ENCODE data around the gene BBS9.

BBS9 gene

GRCh38 chr7:33554046-33554445 is 424.7 kb downstream of the BBS9 start:
- no peak for DNase-seq (ENCODE audit: low read depth in 2 of 2)

DNA sequence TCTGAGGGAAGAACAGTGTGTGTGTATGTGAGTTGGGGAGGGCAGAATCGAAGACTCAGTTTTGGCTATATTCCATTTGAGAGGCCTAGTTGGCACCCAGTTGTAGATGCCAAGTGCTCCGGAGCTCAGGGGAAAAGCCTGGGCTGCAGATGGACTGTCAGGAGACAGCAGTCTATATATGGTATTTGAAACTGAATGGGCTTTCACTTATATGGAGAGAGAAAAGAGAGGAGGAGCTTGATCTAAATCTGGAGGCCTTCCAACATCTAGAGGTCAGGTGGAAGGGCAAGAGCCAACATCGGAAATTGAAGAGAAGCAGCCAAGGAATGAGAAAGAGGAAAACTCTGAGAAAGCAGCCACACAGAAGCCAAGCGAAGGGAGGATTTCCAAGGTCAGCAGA is 425.2 kb downstream of the BBS9 start:
- no peak for DNase-seq (ENCODE audit: low read depth in 2 of 2)

- no peak for DNase-seq (ENCODE audit: low read depth in 2 of 2)
Observed at GRCh38 chr7:33556472-33556871, 427.1 kb downstream of the BBS9 start.

DNA sequence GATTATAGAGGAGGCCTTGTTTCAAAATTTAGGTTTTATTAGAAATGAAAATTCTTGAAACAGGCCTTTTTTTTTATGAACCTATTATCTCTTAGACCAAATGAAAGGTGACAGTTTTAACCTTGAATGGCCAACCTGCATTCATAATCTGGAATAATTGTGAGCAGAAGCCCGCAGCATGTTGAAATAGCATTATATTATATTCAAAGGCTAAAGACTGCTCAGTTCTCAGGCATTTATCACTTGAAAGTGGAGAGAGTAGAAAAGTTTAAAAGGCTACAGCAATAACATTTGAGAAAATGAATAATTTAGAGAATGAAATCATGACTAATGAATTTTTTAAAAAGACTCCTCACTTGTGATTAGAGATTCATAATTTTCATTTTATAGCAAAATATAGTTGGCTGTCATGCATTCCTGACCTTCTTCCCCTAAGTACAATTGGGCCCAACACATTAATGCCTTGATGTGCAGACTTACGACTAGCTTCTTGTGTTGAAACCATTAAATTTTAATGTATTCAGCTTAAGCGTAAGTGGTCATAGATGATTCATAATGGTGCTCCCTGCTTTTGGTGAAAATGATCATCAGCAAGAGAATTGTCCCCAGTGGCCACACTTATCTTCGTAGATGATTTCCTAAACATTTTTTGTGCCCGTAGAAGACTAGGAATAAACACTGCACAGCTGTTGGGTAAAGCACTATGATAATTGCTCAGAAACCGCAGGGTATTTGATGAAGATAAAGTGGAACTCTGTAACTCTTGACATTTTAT is 429.4 kb downstream of the BBS9 start:
- no peak for DNase-seq (ENCODE audit: low read depth in 2 of 2)

- no peak for DNase-seq (ENCODE audit: low read depth in 2 of 2)
Observed at GRCh38 chr7:33559324-33559710, 430.0 kb downstream of the BBS9 start.

GRCh38 chr7:33562996-33563395 is 433.6 kb downstream of the BBS9 start:
- no peak for DNase-seq (ENCODE audit: low read depth in 2 of 2)

DNA sequence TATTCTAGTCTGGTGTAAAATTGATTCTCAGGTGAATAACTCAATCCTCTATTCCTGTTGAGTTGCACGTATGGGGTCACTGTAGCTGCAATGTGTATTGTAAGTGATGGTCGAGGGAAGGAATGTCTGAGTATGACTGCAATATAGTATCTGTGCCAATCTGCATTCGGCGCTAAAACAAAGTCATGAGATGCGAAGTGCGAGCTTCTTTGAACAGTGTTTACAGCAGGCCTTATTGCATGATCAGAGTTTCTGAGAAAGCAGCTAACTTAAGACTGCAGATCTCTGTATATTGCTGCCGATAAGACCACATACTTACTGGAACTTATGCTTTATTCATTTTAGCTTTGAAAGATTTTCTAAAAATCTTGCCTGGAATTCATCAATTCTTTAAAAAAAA is 434.3 kb downstream of the BBS9 start:
- no peak for DNase-seq (ENCODE audit: low read depth in 2 of 2)

DNA sequence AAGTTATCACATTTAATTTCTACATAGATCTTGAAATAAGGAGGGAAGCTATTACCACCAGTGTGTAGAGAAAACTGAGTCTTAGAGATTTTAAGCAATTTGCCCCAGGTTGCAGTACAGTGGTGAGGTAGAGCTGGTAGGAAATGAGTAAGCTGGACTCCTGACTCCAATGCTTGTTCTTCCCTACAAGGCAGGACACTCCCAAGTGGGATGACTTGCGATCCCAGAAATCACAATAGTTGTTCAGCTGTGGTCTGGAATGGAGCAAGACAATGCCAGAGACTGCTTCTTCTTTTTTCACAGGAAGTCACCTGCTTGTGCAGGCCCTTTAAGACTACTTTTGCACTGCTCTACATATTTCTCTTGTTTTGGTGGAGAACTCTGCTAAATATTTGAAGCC is 448.8 kb downstream of the BBS9 start:
- no peak for DNase-seq (ENCODE audit: low read depth in 2 of 2)

DNA sequence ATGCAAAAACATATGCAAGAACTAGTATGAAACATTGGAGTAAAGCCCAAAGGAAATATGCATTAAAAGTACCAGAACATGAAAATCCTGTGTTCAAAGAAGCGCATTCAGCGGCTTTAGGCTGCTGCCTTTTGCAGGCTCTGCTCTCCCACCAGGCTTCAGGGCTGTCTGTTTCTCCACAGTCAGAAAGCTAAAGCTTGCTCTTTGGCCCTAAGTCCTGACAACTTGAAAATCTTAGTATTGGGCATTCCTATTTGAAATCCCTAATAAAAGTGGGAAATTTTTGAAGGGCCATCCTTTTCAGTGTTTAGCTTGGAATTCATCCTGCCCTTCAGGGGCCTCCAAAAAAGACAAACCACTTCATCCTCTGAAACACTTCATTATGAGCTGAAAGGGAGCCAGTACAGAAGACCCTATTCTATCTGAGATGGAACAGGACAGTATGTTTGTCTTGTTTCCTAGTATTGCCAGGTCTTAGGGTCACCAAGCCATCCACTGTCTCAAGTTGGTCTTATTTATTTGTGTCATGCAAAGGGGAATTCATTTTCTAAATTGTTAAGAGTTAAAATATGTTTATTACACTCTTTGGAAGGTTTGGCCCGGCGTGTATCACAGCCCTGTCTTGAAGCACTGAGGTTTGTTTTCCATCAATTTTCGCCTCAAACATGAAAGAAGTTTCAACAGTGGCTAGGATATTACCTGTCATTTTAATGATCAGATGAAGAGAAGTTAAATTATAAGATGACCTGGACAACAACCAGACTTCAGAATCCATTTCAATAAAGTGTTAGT is 449.7 kb downstream of the BBS9 start:
- DNase-seq (ENCODE audit: low read depth in 2 of 2) = no peak

DNA sequence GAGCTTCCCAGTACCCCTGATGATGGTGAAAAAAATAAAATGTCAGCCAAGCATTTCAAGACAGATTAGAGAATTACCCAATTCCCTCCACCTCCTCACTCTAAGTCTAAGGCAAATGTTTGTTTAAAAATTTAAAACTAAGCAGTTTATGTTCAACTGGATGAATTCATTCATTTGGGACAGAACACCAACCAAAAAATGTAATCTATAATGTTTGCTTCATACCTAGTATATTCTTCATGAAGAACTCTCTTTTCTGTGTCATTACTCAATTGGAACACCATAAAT is 450.3 kb downstream of the BBS9 start:
- no peak for DNase-seq (ENCODE audit: low read depth in 2 of 2)

DNA sequence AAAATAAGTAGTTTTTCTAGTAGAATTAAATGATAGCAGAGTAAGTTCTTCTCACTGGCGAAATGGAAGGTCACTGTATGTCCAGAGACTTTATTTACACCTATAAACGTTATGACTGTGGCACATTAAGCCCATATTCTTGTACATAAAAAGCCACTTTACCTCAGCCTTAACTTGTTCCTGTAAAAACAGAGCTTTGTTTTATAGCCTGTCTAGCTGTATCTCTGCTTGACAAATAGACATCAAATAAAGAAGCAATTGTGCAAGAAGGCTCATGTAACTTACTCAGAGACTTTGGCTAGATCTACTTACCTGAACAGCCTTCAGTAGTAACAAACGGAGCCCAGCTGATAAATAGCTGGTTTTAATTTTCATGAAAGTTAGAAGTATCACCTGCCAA is 451.9 kb downstream of the BBS9 start:
- DNase-seq (ENCODE audit: low read depth in 2 of 2) = no peak

DNA sequence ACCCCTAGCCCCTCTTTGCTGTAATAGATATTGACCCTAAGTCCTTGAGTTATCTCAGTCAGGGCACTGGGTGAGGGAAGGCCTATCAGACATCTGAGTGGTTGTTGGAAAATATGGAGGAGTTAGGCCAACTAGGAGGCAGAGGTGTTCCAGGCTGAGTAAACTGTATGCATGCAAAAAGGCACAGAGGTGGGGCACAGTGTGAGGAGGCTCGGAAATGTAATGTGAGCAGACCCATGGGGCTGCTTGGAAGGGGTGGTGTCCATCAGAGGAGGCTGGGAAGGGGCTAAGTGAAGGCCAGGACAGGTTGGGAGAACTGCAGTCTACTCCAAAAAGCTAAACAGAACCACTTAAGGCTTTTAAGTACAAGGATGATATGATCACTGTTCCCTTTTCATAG is 452.7 kb downstream of the BBS9 start:
- no peak for DNase-seq (ENCODE audit: low read depth in 2 of 2)

GRCh38 chr7:33582533-33582932 is 453.2 kb downstream of the BBS9 start:
- DNase-seq (ENCODE audit: low read depth in 2 of 2) = no peak

GRCh38 chr7:33589911-33590310 is 460.5 kb downstream of the BBS9 start:
- DNase-seq (ENCODE audit: low read depth in 2 of 2) = no peak

DNA sequence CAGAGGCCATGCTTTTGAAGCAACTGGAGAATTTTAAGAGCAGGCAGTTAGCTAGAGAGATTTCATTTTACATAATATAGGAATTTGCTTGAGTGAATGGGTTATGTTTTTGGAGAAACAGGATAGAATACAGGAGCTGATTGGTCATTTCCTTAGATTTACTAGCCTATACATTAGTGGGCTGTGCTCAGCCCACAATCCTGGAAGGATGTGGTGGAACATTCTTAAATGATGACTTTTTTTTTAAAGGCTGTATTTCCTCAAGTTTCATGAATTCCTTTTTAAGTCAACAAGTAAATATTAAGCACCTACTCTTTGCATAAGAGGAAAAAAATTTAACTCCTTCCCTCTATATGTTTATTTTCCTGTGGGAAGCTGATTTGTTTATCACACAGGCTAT is 461.6 kb downstream of the BBS9 start:
- DNase-seq (ENCODE audit: low read depth in 2 of 2) = no peak

DNA sequence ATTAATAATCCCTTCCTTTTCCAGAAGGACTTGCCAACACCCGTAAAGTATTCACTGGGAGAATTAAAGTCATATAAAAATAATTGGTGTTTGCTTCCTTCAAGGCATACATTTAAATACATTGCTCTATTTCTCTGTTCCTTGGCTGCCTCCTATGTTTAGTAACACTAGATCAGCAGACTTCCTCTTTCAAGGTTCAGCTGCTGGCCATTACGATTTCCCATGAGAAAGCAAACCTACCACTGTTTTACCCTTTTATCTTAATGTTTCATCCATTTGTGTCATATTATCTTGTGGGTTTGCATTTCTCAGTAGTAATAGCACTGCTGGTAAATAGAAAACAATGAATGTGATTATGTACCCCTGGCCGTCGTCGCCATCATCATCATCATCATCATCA is 462.1 kb downstream of the BBS9 start:
- no peak for DNase-seq (ENCODE audit: low read depth in 2 of 2)

- DNase-seq (ENCODE audit: low read depth in 2 of 2) = no peak
Observed at GRCh38 chr7:33592718-33593117, 463.4 kb downstream of the BBS9 start.

- no peak for DNase-seq (ENCODE audit: low read depth in 2 of 2)
Observed at GRCh38 chr7:33593611-33594010, 464.2 kb downstream of the BBS9 start.

GRCh38 chr7:33596686-33597085 is 467.3 kb downstream of the BBS9 start:
- no peak for DNase-seq (ENCODE audit: low read depth in 2 of 2)

DNA sequence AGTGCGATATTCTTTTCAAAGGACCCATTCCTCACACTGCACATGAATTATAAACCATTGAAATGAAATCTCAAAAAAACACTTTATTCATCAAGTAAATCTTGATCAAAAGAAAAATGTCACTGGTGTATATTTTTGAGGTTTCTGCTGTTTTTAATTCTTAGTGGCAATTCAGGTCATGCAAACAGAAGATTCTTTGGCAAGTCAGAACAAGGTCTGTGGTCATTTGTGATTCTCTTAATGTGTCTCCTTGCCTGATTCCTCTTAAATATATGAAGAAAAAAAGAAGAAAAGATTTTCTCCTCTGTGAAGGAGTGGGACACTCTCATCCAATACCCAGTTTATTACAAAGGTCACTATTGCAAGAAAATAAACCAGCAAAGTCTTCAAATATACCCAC is 467.8 kb downstream of the BBS9 start:
- DNase-seq (ENCODE audit: low read depth in 2 of 2) = no peak

- no peak for DNase-seq (ENCODE audit: low read depth in 2 of 2)
Observed at GRCh38 chr7:33601101-33601500, 471.7 kb downstream of the BBS9 start.

DNA sequence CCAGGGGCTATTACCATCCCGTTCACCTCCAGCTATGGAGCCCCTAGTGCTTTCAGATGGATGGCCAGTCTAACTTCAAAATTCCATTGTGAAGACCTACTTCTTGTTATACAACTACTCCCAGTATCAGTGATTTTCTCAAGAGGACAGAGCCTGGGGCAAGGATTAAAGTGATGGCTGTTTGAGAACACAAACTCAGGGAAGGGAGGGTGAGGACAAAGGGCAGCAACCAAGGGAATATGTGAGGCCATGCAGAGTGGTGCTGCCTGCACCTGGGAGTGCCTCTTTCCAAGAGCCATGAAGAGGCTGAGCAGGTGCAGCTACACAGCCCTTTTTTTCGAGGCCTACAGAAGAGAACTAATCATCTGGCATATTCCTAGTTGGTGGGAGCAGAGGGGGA is 472.5 kb downstream of the BBS9 start:
- no peak for DNase-seq (ENCODE audit: low read depth in 2 of 2)

GRCh38 chr7:33604056-33604455 is 474.7 kb downstream of the BBS9 start:
- DNase-seq (ENCODE audit: low read depth in 2 of 2) = no peak

GRCh38 chr7:33610918-33611317 is 481.6 kb downstream of the BBS9 start:
- no peak for DNase-seq (ENCODE audit: low read depth in 2 of 2)

Measured in stimulated activated CD4-positive, alpha-beta T cell treated with anti-CD3 and anti-CD28 coated beads, Interleukin-1b, Interleukin-23, amount 100 ng/mL, for 4 hours (primary cell).